ENCODE measurements around the gene STOM. TPM values are rescaled to one million over a fixed set of nuclear protein-coding genes. Genes with fewer than 3 reads are reported as not detected.

STOM gene
- total and polyA plus RNA-seq, 2 of the 8 experiments (the other 6 are each of a cell fraction or from before 2014, with no cell fraction given), result 25.2 to 60.4 TPM

DNA sequence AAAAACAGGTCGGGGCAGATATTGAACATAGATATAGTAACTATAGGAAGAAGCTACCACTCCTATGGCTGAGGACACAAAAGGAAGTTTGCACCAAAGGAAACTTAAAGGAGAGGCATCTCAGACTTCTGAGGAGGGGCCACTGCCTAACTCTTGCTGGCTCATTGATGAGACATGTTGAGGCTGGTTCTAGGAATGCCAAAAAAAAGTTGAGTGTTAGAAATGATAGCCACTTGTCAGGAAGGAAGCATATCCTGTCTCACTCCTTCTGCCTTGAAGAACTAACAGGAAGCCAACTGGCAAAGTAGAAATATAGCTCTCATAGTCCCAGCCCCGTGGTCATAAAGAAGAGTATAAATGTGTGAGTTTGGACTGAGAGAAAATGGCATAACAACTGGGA, 23.3 kb upstream of the STOM start (continued):
- TF ChIP-seq BCL11A (IDR thresholded peaks at IDR 0.05; ENCODE audit: low read depth in 2 of 2, low read length in 2 of 2), result no peak
- no peak for TF ChIP-seq JUN (IDR thresholded peaks at IDR 0.05; ENCODE audit: low read depth, low read length)
